HG02759 (cell line): ENCODE data around the gene RAB28.

Experiments
- ATAC-seq: cut with Tn5 transposase; IDR thresholded peaks from one replicate; pipeline ENCODE4 v1.9.1; 2021; ENCODE audit warnings: mild to moderate bottlenecking, moderate library complexity; ENCODE audit not compliant: unreplicated experiment

RAB28 gene

DNA sequence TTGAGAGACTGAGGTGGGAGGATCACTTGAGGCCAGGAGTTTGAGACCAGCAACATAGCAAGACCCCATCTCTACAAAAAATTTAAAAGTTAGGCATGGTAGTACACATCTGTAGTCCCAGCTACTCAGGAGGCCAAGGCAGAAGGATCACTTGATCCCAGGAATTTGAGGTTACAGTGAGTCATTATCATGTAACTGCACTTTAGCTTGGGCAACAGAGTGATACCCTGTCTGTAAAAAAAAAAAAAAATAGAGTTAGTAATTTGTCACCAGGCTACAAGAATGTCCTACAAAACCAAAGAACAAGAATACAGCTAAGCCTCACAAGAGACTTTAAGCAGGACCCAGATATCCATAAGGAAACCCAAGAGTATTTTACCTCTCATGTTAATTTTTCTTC is 27.0 kb upstream of the RAB28 start:
- ATAC-seq, result no peak

DNA sequence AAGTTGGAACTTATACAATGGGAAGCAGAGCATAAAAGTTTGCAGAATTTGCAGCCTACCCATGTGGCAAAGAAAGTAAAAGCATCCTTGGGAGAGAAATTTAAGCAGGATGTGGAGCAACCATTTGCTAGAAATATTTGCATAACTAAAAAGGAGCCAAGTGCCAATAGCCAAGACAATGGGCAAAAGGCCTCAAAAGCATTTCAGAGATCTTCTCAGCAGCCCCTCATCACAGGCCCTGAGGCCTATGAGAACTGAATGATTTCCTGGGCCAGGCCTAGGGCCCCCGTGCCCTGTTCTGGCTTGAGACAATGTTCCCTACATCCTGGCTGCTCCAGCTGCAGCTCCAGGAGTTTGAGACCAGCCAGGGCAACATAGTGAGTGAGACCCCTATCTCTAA is 25.3 kb upstream of the RAB28 start:
- no peak for ATAC-seq

DNA sequence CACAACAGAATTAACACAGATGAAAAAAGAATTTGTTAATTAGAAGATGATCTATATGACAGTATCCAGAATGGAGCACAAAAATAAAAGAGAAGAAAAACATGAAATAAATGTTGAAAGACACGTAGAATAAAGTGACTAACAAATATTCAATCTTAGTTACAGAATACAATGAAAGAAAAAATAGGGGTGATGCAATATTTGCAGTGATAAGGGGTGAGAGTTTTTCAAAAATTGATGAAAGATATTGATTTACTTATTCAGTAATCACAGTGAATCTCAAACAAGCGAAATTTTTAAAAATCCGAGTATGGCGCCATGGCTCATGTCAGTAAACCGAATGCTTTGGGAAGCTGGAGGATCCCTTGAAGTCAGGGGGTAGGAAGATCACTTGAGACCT is 20.2 kb upstream of the RAB28 start:
- no peak for ATAC-seq

DNA sequence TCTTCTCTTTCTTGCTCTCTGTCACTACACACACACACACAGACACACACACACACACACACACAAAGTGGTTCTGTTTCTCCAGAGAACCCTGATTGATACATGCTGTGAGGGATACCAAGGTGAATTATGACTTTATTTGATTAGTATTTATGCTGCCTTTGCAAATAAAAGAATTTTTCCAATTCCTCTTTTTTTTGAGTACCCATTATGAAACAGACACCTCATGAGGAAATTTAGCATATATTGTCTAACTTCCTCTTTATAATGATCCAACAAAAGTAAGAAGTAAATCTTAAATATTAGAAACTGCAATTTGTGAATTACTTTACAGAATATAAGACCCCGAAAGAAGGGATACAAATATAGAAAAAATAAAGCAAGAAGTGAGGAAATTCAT is 14.3 kb upstream of the RAB28 start:
- no peak for ATAC-seq

DNA sequence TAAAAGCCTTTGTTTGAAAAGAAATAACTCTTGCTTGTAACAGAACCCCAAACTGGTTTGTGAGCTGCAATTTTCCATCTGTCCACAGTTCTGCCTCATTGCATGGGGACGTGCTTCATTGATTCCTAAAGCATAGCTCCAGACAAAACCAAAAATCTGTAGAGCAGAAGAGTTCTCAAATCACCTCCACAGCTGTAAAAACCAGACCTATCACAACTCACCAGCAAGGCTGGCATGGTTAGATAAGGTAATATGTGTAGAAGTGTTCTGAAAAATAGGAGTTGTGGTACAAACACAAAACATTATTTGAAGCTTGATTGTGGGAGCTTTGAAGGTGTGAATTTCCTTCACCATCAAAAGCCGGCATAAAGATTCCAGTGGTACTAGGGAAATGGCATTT is 12.5 kb upstream of the RAB28 start:
- ATAC-seq, result no peak

DNA sequence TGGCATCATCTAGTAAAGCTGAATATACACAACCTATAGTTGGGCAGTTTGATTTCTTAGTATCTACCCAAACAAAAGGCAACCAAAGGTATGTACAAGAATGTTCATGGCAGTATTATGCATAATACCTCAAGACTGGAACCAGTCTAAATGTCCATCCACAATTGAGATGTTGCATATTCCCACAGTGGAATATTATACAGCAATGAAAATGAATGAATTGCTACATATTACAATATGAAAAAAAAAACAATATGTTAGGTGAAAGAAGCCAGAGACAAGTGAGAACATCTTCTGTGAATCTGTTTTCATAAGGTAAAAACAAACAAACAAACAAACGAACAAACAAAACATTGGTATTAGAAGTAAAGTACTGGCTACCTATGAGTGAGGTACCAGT is 11.6 kb upstream of the RAB28 start:
- no peak for ATAC-seq

DNA sequence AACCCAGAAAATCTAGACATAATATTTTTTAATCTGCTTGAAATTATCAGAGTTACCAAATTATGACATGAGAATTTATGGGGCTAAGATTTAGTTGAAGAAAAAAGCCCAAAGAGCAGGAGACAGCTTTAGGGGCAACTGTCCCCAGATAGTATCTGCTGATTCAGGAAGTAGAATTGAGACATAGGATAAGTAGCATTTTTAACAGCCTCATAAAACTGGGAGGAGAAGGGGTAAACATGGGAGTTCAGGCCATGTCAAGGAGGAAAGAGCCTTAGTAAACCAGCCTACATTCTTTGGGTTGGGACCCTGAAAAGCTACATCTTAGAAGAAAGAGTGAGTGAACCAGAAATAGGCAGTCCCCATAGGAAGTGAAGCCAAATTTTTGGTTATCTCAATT is 9.7 kb upstream of the RAB28 start:
- ATAC-seq, result no peak

DNA sequence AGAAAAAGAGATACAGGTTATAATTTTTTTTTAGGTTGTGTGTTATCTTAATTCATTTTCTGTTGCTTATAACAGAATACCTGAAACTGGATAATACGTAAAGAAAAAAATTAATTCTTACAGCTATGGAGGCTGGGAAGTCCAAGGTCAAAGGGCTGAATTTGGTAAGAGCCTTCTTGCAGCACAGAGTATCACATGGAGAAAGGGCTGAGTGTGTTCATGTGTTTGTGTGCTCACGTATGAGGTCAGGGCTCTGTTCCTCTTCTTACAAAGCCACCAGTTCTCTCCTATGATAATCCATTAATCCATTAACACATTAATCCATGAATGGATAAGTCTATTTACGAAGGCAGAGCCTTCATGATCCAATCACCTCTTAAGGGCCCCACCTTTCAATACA is 8.6 kb upstream of the RAB28 start:
- no peak for ATAC-seq

DNA sequence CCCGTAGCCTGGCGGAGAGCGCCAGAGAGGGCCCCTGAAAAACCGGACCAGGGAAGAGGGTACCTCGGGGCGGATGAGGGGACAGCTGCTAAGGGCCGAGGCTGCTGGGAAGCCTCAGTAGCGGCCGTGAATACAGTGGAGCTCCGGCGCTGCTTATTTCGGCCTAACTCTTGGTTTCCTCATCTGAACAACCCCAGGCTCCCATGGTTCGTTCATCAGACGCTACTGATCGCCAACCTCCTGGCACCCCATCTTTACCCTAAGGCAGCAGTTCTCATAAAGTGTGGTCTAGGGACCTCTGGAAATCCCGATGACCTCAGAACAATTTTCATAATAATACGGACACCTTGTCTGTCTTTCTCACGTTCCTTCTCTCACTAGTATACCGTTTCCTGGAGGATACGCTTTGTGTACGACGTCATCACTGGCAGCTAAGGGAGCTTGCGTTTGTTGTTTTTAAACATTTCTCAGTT is 645 bp upstream of the RAB28 start:
- peak; percentile 37 for ATAC-seq

DNA sequence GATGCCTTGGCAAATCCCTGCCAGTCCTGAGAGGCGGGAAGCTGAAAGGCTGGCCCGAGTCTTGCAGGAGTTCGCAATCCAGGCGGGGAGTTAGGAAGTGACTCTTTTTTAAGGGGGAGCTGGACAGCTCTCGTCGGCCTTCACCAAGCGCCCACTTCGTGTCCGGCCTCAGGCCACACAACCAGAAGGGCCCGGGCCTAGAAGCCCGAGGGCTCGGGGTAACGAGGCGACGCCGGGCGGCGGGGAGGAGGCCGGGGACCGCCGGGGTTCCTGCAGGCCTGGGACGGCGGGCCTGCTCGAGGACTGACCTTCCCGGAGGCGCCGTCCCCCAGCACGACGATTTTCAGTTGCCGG is 395 bp downstream of the RAB28 start:
- ATAC-seq, result peak; percentile 20

DNA sequence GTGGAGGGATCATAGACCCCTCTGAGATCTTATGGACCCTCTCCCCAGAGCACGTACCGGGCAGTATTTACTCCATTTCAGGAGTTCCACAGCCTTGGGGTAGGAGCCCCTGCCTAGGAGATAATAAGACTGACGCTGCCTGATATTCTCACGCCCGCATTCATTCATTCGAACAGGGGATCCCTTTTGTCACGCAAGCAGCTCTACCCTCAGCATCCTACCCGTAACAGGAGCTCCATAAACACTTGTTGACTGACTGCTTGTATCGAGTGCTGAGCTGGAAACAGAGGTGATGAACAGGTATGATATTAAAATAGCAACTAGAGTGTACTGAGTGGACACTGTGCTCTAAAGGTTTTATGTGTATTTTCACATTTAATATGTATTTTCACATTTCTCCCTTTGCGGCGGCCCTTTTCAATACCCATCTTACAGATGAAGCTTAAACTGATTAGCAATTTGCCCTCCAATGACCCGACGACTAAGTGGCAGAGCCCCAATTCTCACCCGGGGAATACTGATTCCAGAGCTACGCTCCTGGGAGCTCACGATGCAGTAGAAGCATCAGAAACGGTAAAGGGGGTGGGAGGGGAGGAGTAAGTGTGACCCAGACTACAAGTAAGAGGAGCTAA is 888 bp downstream of the RAB28 start:
- peak; percentile 4 for ATAC-seq

DNA sequence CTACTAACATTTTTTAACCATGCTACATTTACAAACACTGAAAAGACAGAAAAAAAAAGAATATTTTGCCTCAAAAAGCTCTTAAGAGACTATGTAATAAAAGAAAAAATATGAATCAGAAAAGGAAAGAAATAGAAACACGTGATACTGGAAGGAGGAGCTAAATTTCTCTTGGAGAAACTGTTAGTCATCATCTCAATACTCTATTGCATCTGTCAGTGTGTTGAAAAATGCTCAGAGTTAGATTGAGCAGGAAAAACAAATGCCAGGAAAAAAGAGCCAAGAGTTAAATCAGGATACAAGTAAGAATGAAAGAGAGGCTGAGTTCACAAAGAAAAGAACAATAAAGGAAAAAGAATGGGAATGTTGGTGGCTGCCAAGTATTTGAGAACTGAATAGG is 2.6 kb downstream of the RAB28 start:
- no peak for ATAC-seq

DNA sequence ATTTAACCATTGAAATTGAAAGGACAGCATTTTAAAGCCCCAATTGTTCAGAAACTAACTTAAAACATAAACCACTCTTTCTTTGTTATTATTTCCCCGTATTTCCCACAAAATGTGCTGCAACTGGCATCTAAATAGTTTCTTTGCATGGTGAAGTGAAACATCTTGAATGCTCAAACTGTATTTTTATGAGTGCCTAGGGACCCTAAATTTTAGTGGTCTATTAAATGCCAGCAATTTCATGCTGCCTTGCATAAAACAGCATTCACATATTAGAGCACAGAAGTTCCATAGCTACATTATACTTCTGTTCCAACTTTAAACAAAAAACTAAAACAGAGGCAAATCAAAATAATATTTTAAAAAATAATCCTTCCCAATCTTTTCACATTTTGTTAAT is 5.4 kb downstream of the RAB28 start:
- ATAC-seq, result no peak

DNA sequence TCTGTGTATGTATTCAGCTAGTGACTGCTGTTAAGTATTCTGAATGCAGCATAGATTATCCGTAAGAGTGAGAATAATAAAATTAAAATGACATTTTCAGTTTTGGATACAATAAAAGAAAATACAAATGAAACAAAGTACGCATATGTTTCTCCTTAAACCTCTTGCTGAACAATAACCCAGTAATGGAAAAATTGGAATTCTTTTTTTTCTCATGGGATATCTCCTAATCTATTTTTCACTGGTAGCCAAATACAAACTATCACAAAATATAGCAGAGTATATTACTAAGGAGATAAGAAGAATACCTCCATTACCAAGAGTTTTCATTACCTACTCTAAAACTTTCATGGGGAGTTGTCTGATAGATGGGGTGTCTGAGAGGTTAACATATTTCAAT is 6.0 kb downstream of the RAB28 start:
- no peak for ATAC-seq

DNA sequence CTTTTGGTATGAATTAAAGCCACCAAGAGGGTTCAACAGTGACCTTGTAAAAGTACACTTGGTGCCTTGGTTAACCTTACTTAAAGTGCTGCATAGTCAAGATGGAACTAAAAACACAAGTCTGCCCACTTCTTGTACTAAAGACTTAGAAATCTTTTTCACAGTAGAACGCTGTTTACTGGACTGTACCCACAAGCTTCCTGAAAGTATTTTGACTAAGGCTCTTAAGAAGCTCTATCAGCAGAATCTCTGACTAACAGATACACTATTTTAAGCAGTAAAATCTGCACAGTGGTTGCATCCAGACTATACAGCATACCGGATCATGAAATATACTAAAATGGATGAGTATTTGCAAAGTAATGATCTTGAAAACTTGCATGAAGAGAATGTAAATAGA is 7.2 kb downstream of the RAB28 start:
- peak; percentile 62 for ATAC-seq

DNA sequence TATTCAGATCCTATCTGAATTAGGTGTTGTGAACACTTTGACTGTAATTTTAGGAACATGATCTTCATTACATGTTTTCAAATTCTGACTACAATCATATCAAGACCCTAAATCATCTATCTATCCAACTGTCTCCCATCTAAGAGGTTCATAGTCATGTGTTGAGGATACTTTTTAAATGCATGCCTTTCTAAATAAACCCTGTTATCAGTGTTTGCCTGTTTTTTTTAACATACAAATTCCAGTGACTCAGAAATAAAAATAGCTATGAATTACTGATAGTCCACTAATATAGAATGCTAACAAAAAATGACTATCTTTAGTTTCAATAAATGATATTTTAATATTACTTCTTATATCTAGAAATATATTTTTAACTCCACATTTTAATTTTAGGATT is 8.0 kb downstream of the RAB28 start:
- no peak for ATAC-seq

DNA sequence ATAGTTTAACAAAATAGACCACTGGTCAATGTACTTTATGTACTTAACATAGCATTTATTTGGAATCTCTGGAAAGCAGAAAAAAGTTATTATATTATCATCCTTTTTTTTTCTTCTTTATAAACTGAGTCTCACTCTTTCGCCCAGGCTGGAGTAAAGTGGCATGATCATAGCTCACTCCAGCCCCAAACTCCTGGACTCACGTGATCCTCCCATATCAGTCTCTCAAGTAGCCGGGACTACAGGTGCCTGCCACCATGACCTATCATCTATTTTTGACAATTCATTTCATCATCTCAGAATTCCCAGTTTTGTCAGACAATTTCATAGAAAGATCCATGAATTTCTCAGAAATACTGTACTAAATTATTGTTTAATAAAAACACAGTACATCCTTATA is 12.7 kb downstream of the RAB28 start:
- ATAC-seq, result no peak

DNA sequence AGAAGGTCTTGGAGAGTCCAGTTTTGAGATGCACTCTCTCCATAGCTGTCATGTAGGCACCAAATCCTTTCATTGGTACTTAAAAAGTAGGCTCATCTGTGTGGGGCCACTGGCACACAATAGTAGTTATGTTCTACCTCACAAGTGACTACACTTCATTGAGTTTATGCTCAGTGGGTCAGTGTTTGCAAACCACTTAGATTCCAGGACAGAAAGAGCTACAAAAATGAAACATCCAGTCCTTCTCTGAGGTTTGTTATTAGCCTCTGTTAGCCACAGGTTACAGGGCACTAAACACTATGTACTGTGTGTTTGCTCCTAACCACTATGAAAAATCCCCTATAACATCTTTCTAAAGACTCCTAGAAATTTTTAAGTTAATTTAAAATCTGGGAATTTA is 13.8 kb downstream of the RAB28 start:
- ATAC-seq, result peak; percentile 96

DNA sequence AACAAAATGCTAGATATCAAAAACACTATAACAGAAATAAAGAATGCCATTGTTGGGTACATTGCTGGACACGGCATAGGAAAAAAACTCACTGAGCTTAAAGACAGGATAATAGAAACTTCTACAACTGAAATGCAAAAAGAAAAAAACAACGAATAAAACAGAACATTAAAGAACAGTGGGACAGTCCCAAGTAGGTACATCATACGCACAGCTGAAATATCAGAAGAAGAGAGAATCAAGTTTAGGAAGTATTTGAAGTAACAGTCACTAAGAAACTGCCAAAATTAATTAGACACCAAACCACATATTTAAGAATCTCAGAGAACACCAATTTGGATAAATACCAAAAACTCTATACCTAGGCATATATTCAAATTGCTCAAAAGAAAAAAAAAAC is 19.2 kb downstream of the RAB28 start:
- no peak for ATAC-seq

DNA sequence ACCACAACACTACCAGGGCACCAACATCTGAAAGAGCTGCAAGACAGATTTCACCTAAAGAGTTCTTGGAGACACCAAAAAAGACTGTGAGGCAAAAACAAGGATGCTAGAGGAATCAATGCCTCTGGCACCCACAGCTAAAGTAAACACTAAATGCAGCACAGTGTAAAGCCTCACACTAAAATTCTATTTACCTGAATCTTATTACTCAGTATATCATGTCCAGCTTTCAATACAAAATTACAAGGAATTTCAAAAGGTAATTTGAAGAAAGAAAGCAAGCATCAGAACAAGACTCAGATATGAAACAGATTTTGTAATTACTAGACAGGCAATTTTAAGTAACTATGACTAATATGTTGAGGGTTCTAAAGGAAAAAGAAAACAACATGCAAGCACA is 19.6 kb downstream of the RAB28 start:
- no peak for ATAC-seq

DNA sequence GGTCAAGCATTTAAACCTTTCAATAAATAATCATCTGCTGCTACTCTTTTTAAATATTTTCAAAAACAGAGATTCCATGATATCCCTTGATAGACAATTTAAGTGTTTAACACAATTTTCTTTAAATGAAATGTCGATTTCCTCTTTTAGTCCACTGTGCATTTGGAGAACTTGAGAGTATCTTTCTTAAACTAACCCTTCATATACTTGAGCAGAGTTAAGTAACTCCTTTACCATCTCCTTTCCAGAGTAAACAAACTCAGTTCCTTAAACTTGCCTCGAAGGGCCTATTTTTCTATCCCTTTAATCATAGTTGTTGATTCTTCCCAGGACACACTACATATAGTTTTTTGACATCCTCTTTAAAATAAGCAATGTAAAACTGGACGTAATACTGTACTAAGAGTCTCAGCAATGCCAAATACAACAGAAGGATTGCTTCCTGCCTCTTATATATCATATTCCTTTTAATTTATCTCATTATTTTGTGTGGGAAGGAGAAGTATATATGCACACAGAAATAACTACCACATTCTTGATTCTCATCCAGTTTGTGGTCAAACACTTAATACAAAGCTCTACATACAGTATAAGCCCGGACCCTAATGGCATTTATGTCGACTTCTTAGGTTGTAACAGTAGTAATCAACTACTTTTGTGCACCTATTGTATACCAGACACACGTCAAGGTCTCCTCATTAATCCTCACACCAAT is 22.8 kb downstream of the RAB28 start:
- no peak for ATAC-seq

DNA sequence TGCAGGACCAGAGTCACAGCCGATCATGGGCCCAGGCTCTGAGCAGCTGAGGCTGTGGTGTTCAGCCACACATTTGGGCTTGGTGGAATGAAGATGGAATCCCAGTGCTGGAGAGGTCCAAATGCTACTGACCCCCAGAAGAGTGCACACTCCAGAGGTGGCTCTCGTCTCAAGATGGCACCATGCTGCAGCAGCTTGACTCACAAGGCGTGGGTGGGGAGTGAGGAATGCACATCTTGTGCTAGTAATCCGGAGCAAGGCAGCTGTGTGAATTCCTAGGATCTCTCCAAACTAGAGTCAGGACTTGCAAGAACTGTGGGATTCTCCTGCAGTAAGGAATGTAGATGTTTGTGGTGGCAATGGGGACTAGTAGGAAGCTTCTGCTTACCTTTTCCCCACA is 28.7 kb downstream of the RAB28 start:
- no peak for ATAC-seq

DNA sequence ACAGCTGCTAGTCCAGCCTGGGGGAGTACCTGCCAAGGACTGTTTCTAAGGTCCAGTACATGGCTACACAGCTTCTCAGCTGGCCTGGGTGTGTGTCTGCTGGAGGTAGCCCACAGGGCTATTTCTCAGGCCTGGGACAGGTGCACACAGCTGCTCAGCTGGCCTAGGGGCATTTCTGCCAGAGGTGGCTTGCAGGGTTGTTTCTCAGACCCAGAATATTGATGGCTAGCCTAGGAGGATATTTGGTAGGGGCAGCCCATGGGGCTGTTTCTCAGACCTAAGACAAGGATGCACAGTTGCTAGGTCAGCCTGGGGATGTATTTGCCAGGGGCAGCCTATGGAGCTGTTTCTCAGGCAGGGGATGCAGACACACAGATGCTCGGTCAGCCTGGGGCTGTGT is 29.4 kb downstream of the RAB28 start:
- no peak for ATAC-seq
